H1 (cell line): ENCODE measurements around the gene PQBP1. TPM values are rescaled to one million over a fixed set of nuclear protein-coding genes. Genes with fewer than 3 reads are reported as not detected.

ENCODE experiments used
- CTCF ChIA-PET: fragments of 300-600 bp; sonication (Branson Sonifier 250); formaldehyde crosslinking; loops from one replicate; lab custom pipeline; 2021; ENCODE audit not compliant: partially characterized antibody; lab: Charles Lee
- POLR2A ChIA-PET: fragments of 300-600 bp; sonication (Branson Sonifier 250); formaldehyde crosslinking; loops from one replicate; lab custom pipeline; 2021; ENCODE audit warnings: inconsistent platforms; ENCODE audit not compliant: partially characterized antibody; lab: Charles Lee
- DNase-seq, 2 experiments: peaks; one replicate each; pipeline versions ENCODE4 v3.0.0 to v3.0.0-alpha.2; 2010 to 2022; ENCODE audit warnings: low spot score in 2 of 2, low read depth in 1 of 2, mixed read lengths in 1 of 2
- FAIRE-seq: peaks from 2 replicates; lab custom pipeline; 2011; peaks lifted over from hg19 to GRCh38; lab: Jason Lieb, UNC
- H2AFZ ChIP-seq: 2 replicates; pipeline ENCODE4 v1.8.1; 2012; ENCODE audit warnings: low read length, inconsistent platforms
- H2AK5ac ChIP-seq: 2 replicates; pipeline ENCODE4 v1.6.1; 2013; ENCODE audit warnings: low read depth, low read length
- H2BK120ac ChIP-seq: replicated peaks from 2 replicates; pipeline ENCODE3; 2013; ENCODE audit warnings: low read depth, low read length, inconsistent platforms
- H2BK12ac ChIP-seq: 2 replicates; pipeline ENCODE4 v1.6.1; 2013; ENCODE audit warnings: low read depth, low read length
- H2BK15ac ChIP-seq: 2 replicates; pipeline ENCODE4 v1.6.1; 2013; ENCODE audit warnings: low read length
- H2BK20ac ChIP-seq: 2 replicates; pipeline ENCODE4 v1.6.1; 2013; ENCODE audit warnings: low read length
- H2BK5ac ChIP-seq: 2 replicates; pipeline ENCODE4 v1.6.1; 2013; ENCODE audit warnings: low read depth, low read length
- H3K14ac ChIP-seq: 2 replicates; pipeline ENCODE4 v1.6.1; 2013; ENCODE audit warnings: inconsistent platforms; ENCODE audit not compliant: insufficient read length
- H3K18ac ChIP-seq: 2 replicates; pipeline ENCODE4 v1.6.1; 2013; ENCODE audit warnings: low read length; ENCODE audit errors: extremely low read depth
- H3K23ac ChIP-seq: 2 replicates; pipeline ENCODE4 v1.6.1; 2013; ENCODE audit warnings: inconsistent platforms; ENCODE audit not compliant: insufficient read length
- H3K23me2 ChIP-seq: 2 replicates; pipeline ENCODE4 v1.6.1; 2013; ENCODE audit warnings: low read depth, low read length
- H3K27ac ChIP-seq: 2 replicates; pipeline ENCODE4 v1.6.1; 2011; ENCODE audit warnings: low read depth, low read length, inconsistent platforms
- H3K27me3 ChIP-seq, 4 experiments: replicated peaks in 1 of 4; 1 replicate in 1 of 4; 2 replicates in 3 of 4; pipeline versions ENCODE4 v1.6.1 to v1.8.1; 2011 to 2013; ENCODE audit warnings: low read length in 3 of 4, mild to moderate bottlenecking in 3 of 4, inconsistent platforms in 2 of 4, mixed read lengths in 2 of 4, moderate library complexity in 1 of 4; ENCODE audit not compliant: control insufficient read depth in 3 of 4, insufficient read depth in 3 of 4; ENCODE audit errors: extremely low read depth in 1 of 4
- H3K36me3 ChIP-seq, 4 experiments: 2 replicates each; pipeline versions ENCODE4 v1.6.1 to v1.8.1; 2011 to 2013; ENCODE audit warnings: mild to moderate bottlenecking in 4 of 4, low read length in 3 of 4, moderate library complexity in 2 of 4, control low read depth in 1 of 4, inconsistent platforms in 1 of 4; ENCODE audit not compliant: insufficient read depth in 4 of 4, control insufficient read depth in 2 of 4
- H3K4ac ChIP-seq: replicated peaks from 2 replicates; pipeline ENCODE3; 2013; ENCODE audit warnings: low read length, low read depth, mixed read lengths, inconsistent platforms; ENCODE audit not compliant: insufficient read length
- H3K4me1 ChIP-seq, 4 experiments: replicated peaks in 1 of 4; 1 replicate in 1 of 4; 2 replicates in 3 of 4; pipeline versions ENCODE4 v1.6.1 to v1.8.1; 2011 to 2013; ENCODE audit warnings: low read length in 3 of 4, inconsistent platforms in 2 of 4, mixed read lengths in 1 of 4; ENCODE audit not compliant: insufficient read depth in 4 of 4, control insufficient read depth in 3 of 4
- H3K4me2 ChIP-seq, 2 experiments: 2 replicates each; pipeline versions ENCODE4 v1.6.1 to v1.8.1; 2011 to 2013; ENCODE audit warnings: low read depth in 2 of 2, low read length in 2 of 2, control low read depth in 1 of 2, inconsistent platforms in 1 of 2, mild to moderate bottlenecking in 1 of 2; ENCODE audit not compliant: insufficient read depth in 1 of 2
- H3K4me3 ChIP-seq, 4 experiments: fragments of 200-600, 300-600 bp in 1 of 4; sonication (generic), shearing (Covaris generic), sonication (Bioruptor Twin) in 1 of 4; 2 replicates each; pipeline versions ENCODE4 v1.5.1 to v1.8.1; 2011 to 2016; ENCODE audit warnings: low read length in 4 of 4, low read depth in 3 of 4, control low read depth in 2 of 4, inconsistent platforms in 2 of 4, mild to moderate bottlenecking in 2 of 4, mixed read lengths in 1 of 4, moderate library complexity in 1 of 4; ENCODE audit not compliant: insufficient read depth in 2 of 4; ENCODE audit errors: extremely low read depth in 1 of 4
- H3K56ac ChIP-seq: replicated peaks from 2 replicates; pipeline ENCODE3; 2013; ENCODE audit warnings: low read depth, mild to moderate bottlenecking, mixed read lengths, low read length, inconsistent platforms; ENCODE audit not compliant: insufficient read length
- H3K79me1 ChIP-seq: 2 replicates; pipeline ENCODE4 v1.6.1; 2013; ENCODE audit warnings: low read depth, low read length, control low read depth
- H3K79me2 ChIP-seq, 2 experiments: 2 replicates each; pipeline versions ENCODE4 v1.6.1 to v1.8.1; 2012 to 2013; ENCODE audit warnings: low read length in 2 of 2, mild to moderate bottlenecking in 2 of 2, inconsistent platforms in 1 of 2; ENCODE audit not compliant: insufficient read depth in 2 of 2, control insufficient read depth in 1 of 2
- H3K9ac ChIP-seq, 4 experiments: replicated peaks in 1 of 4; 1 replicate in 1 of 4; 2 replicates in 3 of 4; pipeline versions ENCODE4 v1.6.1 to v1.8.1; 2011 to 2013; ENCODE audit warnings: low read depth in 3 of 4, low read length in 3 of 4, control low read depth in 2 of 4, mild to moderate bottlenecking in 2 of 4, moderate library complexity in 2 of 4, inconsistent platforms in 1 of 4; ENCODE audit errors: extremely low read depth in 1 of 4
- H3K9me3 ChIP-seq, 2 experiments: 2 replicates each; pipeline versions ENCODE4 v1.6.1 to v1.8.1; 2012 to 2013; ENCODE audit warnings: mild to moderate bottlenecking in 2 of 2, moderate library complexity in 2 of 2, control low read depth in 1 of 2, inconsistent platforms in 1 of 2, low read depth in 1 of 2, low read length in 1 of 2, mixed read lengths in 1 of 2; ENCODE audit not compliant: insufficient read depth in 2 of 2
- H4K20me1 ChIP-seq, 2 experiments: replicated peaks in 1 of 2; 2 replicates each; pipeline versions ENCODE3 to v1.8.1; 2011 to 2013; ENCODE audit warnings: inconsistent platforms in 2 of 2, low read length in 2 of 2, mild to moderate bottlenecking in 1 of 2; ENCODE audit not compliant: insufficient read depth in 2 of 2, control insufficient read depth in 1 of 2
- H4K5ac ChIP-seq: 2 replicates; pipeline ENCODE4 v1.6.1; 2013; ENCODE audit warnings: low read length, low read depth, mixed read lengths, inconsistent platforms; ENCODE audit not compliant: insufficient read length
- H4K8ac ChIP-seq: 2 replicates; pipeline ENCODE4 v1.8.0; 2013; ENCODE audit warnings: mild to moderate bottlenecking, moderate library complexity, low read length, inconsistent platforms; ENCODE audit not compliant: insufficient read depth; ENCODE audit errors: extremely low read depth
- H4K91ac ChIP-seq: replicated peaks from 2 replicates; pipeline ENCODE3; 2013; ENCODE audit warnings: low read length, mixed read lengths, inconsistent platforms; ENCODE audit not compliant: insufficient read length
- BCL11A ChIP-seq, 2 experiments: IDR thresholded peaks; one replicate each; pipeline ENCODE4 v1.6.1; 2011; ENCODE audit warnings: low read depth in 2 of 2, low read length in 2 of 2, mild to moderate bottlenecking in 2 of 2
- CHD2 ChIP-seq: IDR thresholded peaks from 2 replicates; pipeline ENCODE4 v1.6.1; 2012; ENCODE audit warnings: low read length, improper control_type of control experiment
- EP300 ChIP-seq, 2 experiments: IDR thresholded peaks; 1 replicate in 1 of 2; 2 replicates in 1 of 2; pipeline ENCODE4 v1.6.1; 2011 to 2012; ENCODE audit warnings: low read depth in 2 of 2, low read length in 2 of 2, mild to moderate bottlenecking in 2 of 2, borderline replicate concordance in 1 of 2, inconsistent platforms in 1 of 2, moderate library complexity in 1 of 2
- GABPA ChIP-seq: IDR thresholded peaks from 2 replicates; pipeline ENCODE4 v1.6.1; 2011; ENCODE audit warnings: mild to moderate bottlenecking, low read length, moderate library complexity, borderline replicate concordance; ENCODE audit not compliant: insufficient read depth
- GTF2F1 ChIP-seq: IDR thresholded peaks from 2 replicates; pipeline ENCODE4 v1.6.1; 2012; ENCODE audit warnings: low read depth, low read length, improper control_type of control experiment, borderline replicate concordance
- HDAC6 ChIP-seq: IDR thresholded peaks from one replicate; pipeline ENCODE4 v1.7.1; 2012; ENCODE audit warnings: low read depth, mild to moderate bottlenecking, inconsistent platforms, low read length, moderate library complexity
- JUN ChIP-seq: IDR thresholded peaks from 2 replicates; pipeline ENCODE4 v1.6.1; 2011; ENCODE audit warnings: low read depth, mild to moderate bottlenecking, improper control_type of control experiment, low read length
- RBBP5 ChIP-seq: IDR thresholded peaks from 2 replicates; pipeline ENCODE4 v1.7.1; 2012; ENCODE audit warnings: low read depth, mild to moderate bottlenecking, inconsistent platforms, low read length, moderate library complexity, borderline replicate concordance
- RNF2 ChIP-seq: fragments of 200-900, 300-1000 bp; sonication (generic); IDR thresholded peaks from 2 replicates; pipeline ENCODE4 v1.7.1; 2016; ENCODE audit warnings: borderline replicate concordance, low read depth, mild to moderate bottlenecking, antibody characterized with exemption, low read length; ENCODE audit not compliant: poor library complexity, severe bottlenecking; ENCODE audit errors: missing control alignments
- SP4 ChIP-seq: IDR thresholded peaks from 2 replicates; pipeline ENCODE4 v1.6.1; 2012; ENCODE audit warnings: low read length, inconsistent platforms
- SUZ12 ChIP-seq: fragments of 200-600 bp; sonication (generic); IDR thresholded peaks from 2 replicates; pipeline ENCODE4 v1.6.1; 2012; ENCODE audit warnings: mild to moderate bottlenecking, inconsistent platforms, low read length, moderate library complexity, mixed read lengths
- YY1 ChIP-seq: IDR thresholded peaks from 2 replicates; pipeline ENCODE4 v1.6.1; 2011; ENCODE audit warnings: low read depth, mild to moderate bottlenecking, low read length
- WGBS, 2 experiments: shearing (Covaris generic) in 1 of 2; methylation state at CpG; one replicate each; pipeline versions ENCODE4 v1.1.6 to v1.1.7; 2013 to 2015; ENCODE audit warnings: low lambda C conversion rate in 2 of 2, mixed read lengths in 2 of 2, inconsistent platforms in 1 of 2, low coverage in 1 of 2, missing lambda C conversion rate in 1 of 2; ENCODE audit not compliant: insufficient replicate concordance in 2 of 2, insufficient coverage in 1 of 2, insufficient read length in 1 of 2; ENCODE audit errors: extremely low coverage in 1 of 2, missing lambda C conversion rate in 1 of 2; 5-methylcytosine and 5-hydroxymethylcytosine counted together
- polyA plus RNA-seq, 7 experiments: library from polyadenylated mRNA; depleted of rRNA in 3 of 7; stranded (reverse) in 5 of 7; unstranded in 2 of 7; fragments of >200 nt in 5 of 7; fragments of 200-250 nt in 2 of 7; gene quantifications; 1 replicate in 5 of 7; 2 replicates in 1 of 7; 4 replicates in 1 of 7; pipeline versions ENCODE4 v1.2.1 to v1.2.3, GENCODE V29; 2011 to 2013; ENCODE audit warnings: missing spikeins in 2 of 7, mixed read lengths in 2 of 7
- total RNA-seq: library from RNA; stranded (reverse); fragmentation: NEBNext Ultra II Directional; extraction: Animal tissue kit (Norgen Biotek cat#: 25700); gene quantifications from 2 replicates; pipeline ENCODE4 v1.2.1, GENCODE V29; 2021

Gene PQBP1
- total and polyA plus RNA-seq, 2 of the 8 experiments (the other 6 are each of a cell fraction or from before 2014, with no cell fraction given): 91.7 to 95.9 TPM

DNA sequence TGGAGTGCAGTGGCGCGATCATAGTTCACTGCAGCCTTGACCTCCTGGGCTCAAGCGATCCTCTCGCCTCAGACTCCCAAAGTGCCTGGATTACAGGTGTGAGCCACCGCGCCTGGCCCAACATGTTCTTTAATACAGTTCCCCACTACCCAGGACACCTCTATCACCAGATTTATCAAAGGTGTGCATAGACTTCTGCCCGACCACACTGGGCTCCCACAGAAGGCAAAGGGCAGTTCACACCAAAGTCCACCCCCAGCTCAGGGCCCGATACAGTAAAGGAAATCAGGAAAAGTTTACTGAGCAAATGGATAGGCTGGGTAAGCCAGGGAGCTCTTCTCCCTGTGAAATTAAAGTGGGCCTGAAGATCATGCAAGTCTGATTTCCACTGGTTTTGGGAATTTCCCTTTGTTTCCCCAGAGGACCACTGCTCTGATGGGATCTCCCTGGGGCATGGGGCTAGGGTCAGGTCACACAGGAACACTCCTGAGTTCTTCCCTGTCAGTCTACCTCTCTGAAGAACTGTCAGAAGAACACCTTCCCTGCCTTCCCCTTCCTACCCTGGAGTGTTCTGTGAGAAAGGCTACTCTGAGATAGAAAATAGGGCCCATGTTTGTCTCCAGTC lies 38.8 kb downstream of the PQBP1 start:
- H3K4ac ChIP-seq: no peak overlapping the region
- H3K9me3 ChIP-seq: no peaks in the 10 kb centered on the region
- H3K4me2 ChIP-seq: peak overlapping the region; percentile 3 to 47; a peak in 2 of 4 replicates
- peaks cover 0 to 22% (median 8%) of the 10 kb centered on the region in 4 experiments; a peak in 6 of 8 replicates for H3K36me3 ChIP-seq
- no peak overlapping the region for H3K14ac ChIP-seq
- no peak overlapping the region for H2BK120ac ChIP-seq
- H2BK5ac ChIP-seq: no peak overlapping the region; the same call in 1 of the 2 replicates
- H3K23ac ChIP-seq: no peak overlapping the region
- no peak overlapping the region for H2AFZ ChIP-seq
- no peak overlapping the region for H4K91ac ChIP-seq
- ChIA-PET CTCF (interaction anchor here (0.6 to 3.1 kb wide), 7 partner anchors 10 to 105 kb away, joined by 3 to 20 read pairs (median 6); partner anchors contain the start of genes PQBP1 and TIMM17B), POLR2A (interaction anchor here (1.2 to 21.5 kb wide), 6 partner anchors 17 to 45 kb away, joined by 4 to 572 read pairs (median 4); partner anchors contain the start of genes OTUD5, PIM2, PQBP1 and SLC35A2)
- H3K56ac ChIP-seq: no peak overlapping the region
- DNase-seq (no peak), FAIRE-seq (no peak)
- H2AK5ac ChIP-seq: 0 out of 2 replicates have a peak overlapping the region, but pooled peaks have one; percentile 1
- no peak overlapping the region for H2BK20ac ChIP-seq
- H3K23me2 ChIP-seq: no peaks in the 10 kb centered on the region
- peak overlapping the region in 1 of 4 experiments; percentile 42; a peak in 1 of 8 replicates for H3K4me3 ChIP-seq
- no peak overlapping the region for H2BK15ac ChIP-seq
- peaks cover 0 to under 1% of the 10 kb centered on the region in 2 experiments for H4K20me1 ChIP-seq
- H3K27ac ChIP-seq: peak overlapping the region; percentile 68; the same call in 1 of the 2 replicates
- peaks cover 0 to 12% (median 3%) of the 10 kb centered on the region in 4 experiments; a peak in 6 of 7 replicates for H3K4me1 ChIP-seq
- 100% methylated on average over 2 of the region's 8 CpGs; no CpG with 5 or more reads in 1 of the 2 experiments for WGBS, 2 experiments
- H4K8ac ChIP-seq: no peak overlapping the region
- no peak overlapping the region for H4K5ac ChIP-seq
- H3K18ac ChIP-seq: no peak overlapping the region
- no peaks in the 10 kb centered on the region for H3K79me1 ChIP-seq
- H3K27me3 ChIP-seq: no peaks in the 10 kb centered on the region
- peak overlapping the region; percentile 29; the same call in 1 of the 2 replicates for H2BK12ac ChIP-seq
- H3K79me2 ChIP-seq: peaks cover 0 to 49% of the 10 kb centered on the region in 2 experiments; a peak in 2 of 4 replicates
- no peak overlapping the region for H3K9ac ChIP-seq
- no peak for TF ChIP-seq YY1
- TF ChIP-seq SUZ12: no peak
- TF ChIP-seq SP4: no peak
- no peak for TF ChIP-seq RNF2
- no peak for TF ChIP-seq HDAC6
- no peak for TF ChIP-seq RBBP5
- TF ChIP-seq JUN: no peak
- TF ChIP-seq EP300 (IDR thresholded peaks at IDR 0.05; ENCODE audit: borderline replicate concordance in 1 of 2, low read depth in 2 of 2, low read length in 2 of 2): no peak
- TF ChIP-seq GABPA: no peak
- no peak for TF ChIP-seq BCL11A (IDR thresholded peaks at IDR 0.05; ENCODE audit: low read depth in 2 of 2, low read length in 2 of 2)
- TF ChIP-seq CHD2: no peak
- TF ChIP-seq GTF2F1: no peak
